ENCODE results near the gene IGSF9.

Gene IGSF9

DNA sequence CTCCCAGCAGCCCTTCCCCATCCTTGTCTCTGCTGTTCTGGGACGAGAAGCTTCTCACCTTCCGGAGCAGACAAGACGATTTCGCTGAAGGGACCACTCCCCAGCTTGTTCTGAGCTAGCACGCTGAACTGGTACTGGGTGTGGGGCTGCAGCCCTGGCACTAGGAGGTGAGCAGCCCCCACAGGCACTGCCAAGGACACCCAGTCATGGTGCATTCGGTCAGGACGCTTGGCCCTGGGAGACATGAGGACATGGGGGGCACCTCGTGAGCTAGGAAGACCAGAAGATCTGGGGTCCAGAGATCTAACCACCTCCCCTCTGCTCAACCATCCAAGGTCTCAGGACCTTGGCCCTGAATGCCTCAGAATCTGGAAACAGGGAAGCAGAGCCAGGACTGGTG is 14.8 kb downstream of the IGSF9 start:
- no peak for DNase-seq

DNA sequence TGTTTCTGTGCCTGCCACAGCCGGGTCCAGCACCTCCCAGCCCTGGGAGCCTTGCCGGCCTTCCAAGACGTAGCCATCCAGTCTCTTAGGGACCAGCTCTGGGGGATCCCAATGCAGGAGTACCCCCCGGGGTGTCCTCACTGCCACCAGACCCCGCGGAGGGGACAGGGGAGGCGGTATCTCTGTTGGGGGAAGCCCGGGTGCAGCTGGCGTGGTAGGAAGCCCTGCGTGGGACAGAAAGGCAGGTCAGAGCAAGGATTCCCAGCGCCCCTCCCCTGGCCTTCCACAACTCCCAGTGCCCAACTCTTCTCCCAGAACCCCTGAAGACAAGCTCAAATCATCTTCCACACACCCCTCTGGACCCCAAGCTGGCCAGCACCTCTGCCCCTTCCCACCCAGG is 15.2 kb downstream of the IGSF9 start:
- DNase-seq, result no peak

GRCh38 chr1:159929155-159930051 is 16.0 kb downstream of the IGSF9 start:
- DNase-seq, result no peak

DNA sequence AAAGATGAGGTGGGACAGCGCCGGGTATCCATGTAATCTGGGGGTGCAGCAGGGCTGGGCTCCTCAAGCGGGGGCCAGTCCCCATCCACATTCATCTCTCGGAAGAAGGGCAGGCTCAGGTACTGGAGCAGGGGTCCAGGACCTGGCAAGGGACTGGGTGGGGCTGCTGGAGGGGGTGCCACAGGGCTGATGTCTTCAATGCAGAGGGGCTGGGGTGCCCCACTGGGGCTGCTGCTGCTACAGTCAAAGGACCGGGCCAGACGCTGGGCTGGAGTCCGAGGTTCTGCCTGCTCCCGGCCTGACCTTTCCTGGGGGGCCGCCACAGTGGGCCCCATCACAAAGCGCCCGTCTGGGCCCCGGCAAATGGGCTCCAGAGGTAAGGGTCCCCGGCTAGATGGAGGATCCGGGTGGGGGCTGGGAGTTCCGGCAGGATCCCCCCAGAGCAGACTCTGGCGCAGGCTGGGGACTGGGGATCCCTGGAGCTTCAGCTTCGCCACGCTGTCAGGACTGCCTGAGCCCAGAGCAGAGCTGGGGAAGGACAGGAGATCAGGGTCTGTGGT is 16.8 kb downstream of the IGSF9 start:
- DNase-seq, result no peak

DNA sequence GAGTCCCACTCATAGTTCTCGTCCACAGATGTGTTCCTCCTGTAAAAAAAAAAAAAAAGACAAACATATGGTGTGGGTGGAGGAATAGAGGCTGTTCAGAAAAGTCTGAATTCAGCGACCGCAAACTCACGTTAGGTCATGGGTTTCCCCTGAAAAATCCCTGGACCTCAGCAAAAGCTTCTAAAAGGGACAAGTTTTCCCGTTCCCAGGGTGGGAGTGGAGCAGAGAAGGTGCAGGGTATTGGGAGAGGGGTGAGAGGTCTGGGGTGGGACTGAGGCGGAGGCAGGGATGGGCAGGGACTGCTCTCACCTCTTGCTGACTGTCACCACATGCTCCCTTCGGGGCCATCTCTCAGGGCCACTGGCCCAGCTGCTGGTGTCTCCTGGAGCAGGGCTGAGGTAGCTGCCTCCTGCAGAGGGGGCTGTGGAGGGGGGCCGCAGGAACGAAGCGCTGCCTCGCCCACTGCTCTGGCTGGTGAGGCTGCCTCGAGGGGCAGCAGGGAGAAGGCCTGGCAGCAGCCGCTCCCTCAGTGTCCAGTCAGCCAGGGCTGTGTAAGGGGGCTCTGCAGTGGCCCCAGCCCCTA is 17.5 kb downstream of the IGSF9 start:
- no peak for DNase-seq

GRCh38 chr1:159927211-159927848 is 18.1 kb downstream of the IGSF9 start:
- no peak for DNase-seq

GRCh38 chr1:159925719-159926078 is 19.7 kb downstream of the IGSF9 start:
- no peak for DNase-seq

- DNase-seq, result peak; percentile 92
These were observed 20.4 kb downstream of the IGSF9 start, which contains the start of gene TAGLN2 for GRCh38 chr1:159924791-159925718. Gene TAGLN2 (minus strand): TSS chr1:159925507. CDS start chr1:159920509, 4,998 bp downstream.

DNA sequence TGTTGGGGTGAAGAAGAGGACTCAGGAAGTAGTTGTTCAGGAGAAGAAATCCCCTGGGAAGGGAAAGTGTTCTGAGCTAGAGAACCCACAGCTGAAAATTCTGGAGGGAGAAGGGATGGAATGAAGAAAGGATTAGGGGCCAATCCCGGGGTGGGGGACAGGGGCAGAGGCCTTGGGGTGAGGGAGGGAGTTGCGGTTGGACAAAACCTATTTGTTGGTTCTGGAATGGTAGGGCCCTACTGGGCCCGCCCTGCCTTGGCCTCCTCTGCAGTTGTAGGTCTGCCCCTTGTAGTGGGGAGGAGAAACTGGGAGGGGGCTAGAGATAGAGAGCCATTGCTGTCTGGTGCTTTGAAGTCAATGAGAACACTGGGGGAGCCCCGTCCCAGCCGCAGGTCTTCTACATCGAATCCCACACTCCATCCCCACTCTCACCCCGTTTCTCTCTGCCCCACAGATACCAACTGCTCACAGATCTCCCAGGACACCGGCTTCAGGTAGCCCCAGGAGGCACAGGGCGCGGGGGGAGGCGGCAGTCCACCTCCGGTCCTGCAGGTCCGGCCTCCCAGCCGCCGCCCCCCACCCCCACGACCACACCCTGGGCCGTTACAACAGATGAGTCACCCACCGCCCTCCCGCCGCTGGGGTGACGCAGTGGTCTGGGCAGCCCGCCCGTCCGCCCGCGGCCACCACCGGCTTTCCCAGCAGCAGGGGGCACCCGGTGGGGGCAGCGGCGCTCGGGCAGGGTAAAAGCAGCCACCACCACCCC is 21.2 kb downstream of the IGSF9 start:
- DNase-seq, result peak; percentile 68

DNA sequence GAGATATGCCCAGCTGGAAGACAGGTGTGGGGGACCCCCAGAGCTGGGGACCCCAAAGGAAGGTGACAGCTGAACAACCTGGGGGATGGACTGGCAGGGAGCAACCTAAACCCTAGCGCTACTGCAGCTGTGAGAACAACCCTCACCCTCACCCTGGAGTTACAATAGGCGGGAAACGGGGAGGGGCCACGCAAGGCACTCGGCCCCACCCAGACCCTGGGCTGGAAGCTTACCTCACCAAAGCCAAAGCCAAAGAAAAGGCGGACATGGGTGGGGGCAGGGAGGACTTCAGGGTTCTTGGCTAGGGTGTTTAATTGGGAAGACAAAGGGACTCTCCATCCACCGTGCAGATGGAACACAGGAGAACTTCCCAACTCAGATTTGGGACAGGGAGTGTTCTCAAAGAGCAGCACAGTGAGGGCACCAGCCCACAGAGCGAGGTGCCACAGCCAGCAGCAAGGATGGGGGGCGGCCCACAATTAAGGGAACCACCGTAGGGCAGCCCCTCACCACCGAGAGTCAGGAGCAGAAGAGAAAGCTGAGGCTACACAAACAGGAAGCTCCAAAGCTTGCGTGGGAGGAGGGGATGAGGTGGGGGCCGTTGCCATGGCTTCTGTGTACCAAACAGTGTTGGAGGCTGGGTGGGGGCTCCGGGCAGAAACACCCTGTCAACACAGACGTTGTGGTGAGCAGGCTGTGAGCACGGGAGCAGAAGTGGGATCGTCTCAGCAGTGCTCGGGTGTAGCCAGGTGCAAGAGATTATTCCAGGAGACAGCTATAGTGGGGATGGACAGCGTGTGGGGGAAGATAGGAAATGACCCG is 22.0 kb downstream of the IGSF9 start:
- peak; percentile 92 for DNase-seq

DNA sequence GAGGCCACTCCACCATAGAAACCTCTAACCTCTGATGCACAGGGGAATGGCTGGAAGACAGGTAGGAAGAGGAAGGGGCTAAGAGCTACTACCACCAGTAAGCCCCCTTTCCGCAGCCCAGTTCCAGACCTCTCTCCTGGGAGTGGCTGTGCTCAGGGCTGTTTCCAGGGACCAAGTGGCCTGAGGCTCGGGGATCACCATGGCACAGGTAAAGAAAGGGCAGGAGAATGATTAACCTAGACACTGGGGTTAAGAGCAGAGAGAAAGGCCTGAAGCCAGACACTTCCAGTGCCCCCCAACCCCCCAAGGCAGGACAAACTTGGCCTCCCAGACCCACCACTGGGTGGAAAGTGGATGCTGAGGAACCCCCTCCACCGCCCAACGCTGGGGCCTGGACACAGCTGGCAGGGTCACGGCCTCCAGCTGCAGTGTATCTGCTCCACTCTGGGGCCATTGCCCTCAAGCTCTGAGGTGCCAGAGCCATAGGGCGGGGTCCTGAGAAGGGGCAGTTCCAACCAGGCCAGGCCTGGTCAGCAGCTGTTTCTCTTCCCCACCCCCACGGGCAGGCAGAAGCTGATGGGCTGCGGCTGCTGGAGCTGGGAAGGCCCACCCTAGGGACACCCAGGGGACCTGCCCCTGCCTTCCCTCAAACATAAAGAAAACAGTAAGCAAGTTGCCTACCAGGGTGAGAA is 22.8 kb downstream of the IGSF9 start:
- DNase-seq, result no peak

DNA sequence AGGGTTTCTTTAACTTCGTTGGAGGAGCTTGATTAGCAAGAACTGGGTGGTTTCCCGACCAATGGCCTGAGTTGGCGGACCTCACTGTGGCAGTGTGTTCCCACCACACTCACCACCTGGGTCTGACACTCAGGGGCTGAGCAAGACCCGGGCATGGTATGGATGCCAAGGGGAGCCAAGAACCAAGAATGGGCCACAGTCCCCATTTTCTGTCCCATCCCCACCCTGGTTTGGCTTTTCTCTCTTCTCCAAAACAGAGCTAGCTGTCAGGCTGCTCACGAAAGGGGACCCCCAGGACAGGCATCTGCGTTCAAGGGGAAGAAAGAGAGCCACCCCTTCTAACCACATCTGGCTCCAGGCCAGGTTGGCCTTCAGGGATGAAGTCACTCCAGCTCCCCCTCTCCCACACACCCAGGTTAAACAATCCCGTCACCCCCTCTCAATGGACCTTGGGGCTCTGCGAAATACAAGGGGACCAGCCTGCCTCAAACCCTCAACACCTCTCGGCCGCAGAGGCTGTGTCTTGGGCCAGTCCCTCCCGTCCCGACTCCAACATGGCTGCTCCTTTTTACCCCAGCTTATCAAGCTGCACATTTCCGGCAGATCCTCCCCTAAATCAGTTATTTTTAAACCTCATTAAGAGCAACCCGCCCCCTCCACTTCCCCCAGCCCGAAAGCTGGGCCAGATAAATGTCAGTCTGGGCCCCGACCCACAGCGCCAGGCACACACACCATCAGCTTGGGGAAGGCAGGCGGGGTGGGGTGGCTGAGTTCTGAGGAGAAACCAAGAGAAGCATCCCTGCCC is 23.5 kb downstream of the IGSF9 start:
- no peak for DNase-seq

DNA sequence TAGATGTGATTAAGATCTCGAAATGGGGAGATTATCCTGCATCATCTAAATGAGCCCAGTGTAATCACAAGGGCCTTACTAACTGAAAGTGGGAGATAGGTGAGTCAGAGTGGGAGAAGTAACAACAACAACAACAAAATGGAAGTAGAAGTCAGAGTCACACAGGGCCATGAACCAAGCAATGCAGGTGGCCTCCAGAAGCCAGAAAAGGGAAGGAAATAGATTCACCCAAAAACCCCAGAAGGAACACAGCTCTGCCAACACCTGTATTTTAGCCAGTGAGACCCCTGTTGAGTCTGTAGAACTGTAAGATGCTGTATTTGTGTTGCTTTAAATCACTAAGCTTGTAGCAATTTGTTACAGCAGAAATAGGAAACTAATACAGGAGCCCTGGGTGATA is 24.2 kb downstream of the IGSF9 start:
- DNase-seq, result no peak

DNA sequence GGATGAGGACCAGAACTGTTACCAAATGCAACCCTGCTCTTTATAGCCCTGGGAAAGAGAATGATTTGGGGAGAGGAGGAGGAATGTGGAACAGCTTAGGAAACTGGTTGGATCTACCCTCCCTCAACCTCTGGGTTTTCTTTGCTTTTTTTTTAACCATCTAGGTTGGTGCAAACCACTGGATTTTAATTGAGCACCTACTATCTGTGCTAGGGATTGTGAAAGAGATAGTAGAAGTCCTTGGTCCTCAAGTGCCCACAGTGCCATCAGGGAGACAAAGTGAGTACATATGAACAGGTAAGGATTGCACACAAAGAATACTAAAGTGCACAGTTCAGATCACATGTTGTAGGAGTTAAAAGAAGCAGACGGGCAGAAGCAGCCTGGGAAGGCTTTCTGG is 24.8 kb downstream of the IGSF9 start:
- DNase-seq, result no peak

DNA sequence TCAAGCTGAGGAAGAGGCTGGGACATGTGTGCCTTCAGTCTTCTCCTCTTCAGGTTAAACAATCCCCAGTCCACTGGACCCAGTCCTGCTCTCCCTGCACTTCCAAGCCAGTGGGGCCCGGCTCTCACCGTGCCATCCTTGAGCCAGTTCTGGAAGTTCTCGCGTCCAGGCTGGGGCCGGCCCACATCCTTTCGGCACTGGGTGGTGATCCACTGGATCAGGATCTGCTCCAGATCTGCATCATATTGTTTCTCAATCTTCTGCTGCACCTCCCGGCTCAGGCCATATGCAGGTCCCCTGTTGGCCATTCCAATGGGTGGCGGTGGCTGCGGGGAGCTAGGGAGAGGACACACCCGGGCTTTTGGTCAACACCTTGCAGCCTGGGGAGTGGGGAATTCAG is 25.2 kb downstream of the IGSF9 start:
- no peak for DNase-seq

- DNase-seq, result no peak
These were observed 26.1 kb downstream of the IGSF9 start for GRCh38 chr1:159919236-159919865.

DNA sequence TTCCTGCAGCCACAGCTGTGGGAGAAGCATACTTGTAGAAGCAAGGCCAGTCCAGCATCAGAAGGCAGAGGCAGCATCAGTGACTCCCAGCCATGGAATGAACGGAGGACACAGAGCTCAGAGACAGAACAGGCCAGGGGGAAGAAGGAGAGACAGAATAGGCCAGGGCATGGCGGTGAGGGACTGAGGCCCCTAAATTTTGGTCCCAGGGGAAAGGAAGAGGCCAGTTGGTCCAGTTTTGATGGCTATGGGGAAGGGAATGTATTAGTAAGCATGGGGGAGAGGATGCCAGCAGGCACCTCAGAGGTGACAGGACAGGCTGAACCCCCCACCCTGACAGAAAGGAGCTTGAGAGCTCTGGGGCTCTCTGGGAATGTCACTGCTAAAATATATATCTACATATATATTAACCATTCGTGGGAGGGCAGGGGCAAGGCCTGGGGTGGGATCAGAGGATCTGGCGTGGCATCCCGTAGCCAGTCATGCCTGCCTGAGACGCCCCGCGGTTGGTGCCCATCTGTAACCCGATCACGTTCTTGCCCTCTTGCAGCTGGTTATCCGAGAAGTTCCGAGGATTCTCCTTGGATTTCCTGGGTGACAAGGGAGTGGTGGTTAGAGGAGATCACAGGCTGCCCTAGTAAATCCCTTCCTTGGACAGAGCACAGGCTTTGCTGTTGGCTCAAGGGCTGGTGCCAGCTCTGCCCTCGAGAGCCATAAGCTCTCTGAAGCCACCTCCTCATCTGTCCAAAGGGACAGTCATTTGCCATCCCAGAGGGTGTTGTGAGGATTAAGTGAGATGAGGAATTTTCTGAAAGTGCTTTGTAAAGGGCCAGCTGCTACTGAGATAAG is 26.8 kb downstream of the IGSF9 start:
- DNase-seq, result no peak
